22Rv1 (cell line): ENCODE results near the gene KCNJ3.

ENCODE experiments used
- H3K27ac ChIP-seq: fragments of 450-650 bp; 2 replicates; pipeline ENCODE4 v1.5.1; 2017
- CTCF ChIP-seq: fragments of 450-650 bp; IDR thresholded peaks from 2 replicates; pipeline ENCODE4 v1.5.1; 2017; ENCODE audit warnings: mild to moderate bottlenecking
- ZFX ChIP-seq: fragments of 450-650 bp; IDR thresholded peaks from 2 replicates; pipeline ENCODE4 v1.6.1; 2017; ENCODE audit warnings: antibody characterized with exemption, borderline replicate concordance

KCNJ3 gene

GRCh38 chr2:154875999-154876398, 177.5 kb downstream of the KCNJ3 start:
- no peak overlapping the region for H3K27ac ChIP-seq
- no peak for TF ChIP-seq CTCF
- TF ChIP-seq ZFX: no peak

GRCh38 chr2:154882725-154883124, 184.2 kb downstream of the KCNJ3 start:
- no peak for TF ChIP-seq CTCF
- no peak for TF ChIP-seq ZFX
- H3K27ac ChIP-seq: no peak overlapping the region

GRCh38 chr2:154886316-154886715, 187.8 kb downstream of the KCNJ3 start:
- no peak for TF ChIP-seq CTCF
- TF ChIP-seq ZFX: no peak
- H3K27ac ChIP-seq: no peak overlapping the region

- H3K27ac ChIP-seq: no peak overlapping the region
These were observed 199.8 kb downstream of the KCNJ3 start for GRCh38 chr2:154898269-154898668.

GRCh38 chr2:154901063-154901462, 202.6 kb downstream of the KCNJ3 start:
- peak overlapping the region; percentile 33; the same call in 1 of the 2 replicates for H3K27ac ChIP-seq
- TF ChIP-seq CTCF: no peak
- TF ChIP-seq ZFX: no peak

More at GRCh38 chr2:154898269-154898668, 199.8 kb downstream of the KCNJ3 start:
- TF ChIP-seq ZFX (no peak), CTCF (no peak)
